Suppressor macrophage (primary cell): Measurements from ENCODE around the gene USP40.

Experiments used
- DNase-seq, 4 experiments: peaks; one replicate each; pipeline ENCODE4 v3.0.0-alpha.2; 2020 to 2022

The USP40 gene

GRCh38 chr2:233492751-233493150 lies 73.8 kb downstream of the USP40 start:
- DNase-seq, result no peak

- no peak for DNase-seq
Measured at GRCh38 chr2:233492078-233492477, 74.5 kb downstream of the USP40 start.

- no peak for DNase-seq
Measured at GRCh38 chr2:233491326-233491725, 75.3 kb downstream of the USP40 start.

GRCh38 chr2:233490831-233491230 lies 75.8 kb downstream of the USP40 start:
- DNase-seq, result no peak

GRCh38 chr2:233489666-233490065 lies 76.9 kb downstream of the USP40 start:
- no peak for DNase-seq

- DNase-seq, result no peak
Measured at GRCh38 chr2:233489143-233489542, 77.4 kb downstream of the USP40 start.

GRCh38 chr2:233487748-233488345 lies 78.7 kb downstream of the USP40 start:
- DNase-seq, result no peak

GRCh38 chr2:233486778-233487552 lies 79.6 kb downstream of the USP40 start:
- no peak for DNase-seq

GRCh38 chr2:233486357-233486756 lies 80.2 kb downstream of the USP40 start:
- no peak for DNase-seq

- no peak for DNase-seq
Measured at GRCh38 chr2:233485726-233486125, 80.9 kb downstream of the USP40 start.

GRCh38 chr2:233482616-233483015 lies 84.0 kb downstream of the USP40 start:
- DNase-seq, result no peak

GRCh38 chr2:233481368-233482142 lies 85.0 kb downstream of the USP40 start:
- DNase-seq, result no peak

GRCh38 chr2:233480490-233481202 lies 85.9 kb downstream of the USP40 start:
- no peak for DNase-seq

GRCh38 chr2:233479616-233480489 lies 86.7 kb downstream of the USP40 start:
- DNase-seq, result no peak

- DNase-seq, result no peak
Measured at GRCh38 chr2:233477548-233478433, 88.8 kb downstream of the USP40 start.

- no peak for DNase-seq
Measured at GRCh38 chr2:233476651-233477547, 89.7 kb downstream of the USP40 start.

GRCh38 chr2:233476063-233476410 lies 90.5 kb downstream of the USP40 start:
- DNase-seq, result no peak

GRCh38 chr2:233474308-233475160 lies 92.0 kb downstream of the USP40 start:
- DNase-seq, result no peak

GRCh38 chr2:233473878-233474277 lies 92.7 kb downstream of the USP40 start:
- no peak for DNase-seq
